CD14-positive monocyte (primary cell): Measurements from ENCODE around the gene IFT122. TPM values are rescaled to one million over a fixed set of nuclear protein-coding genes. Genes with fewer than 3 reads are reported as not detected.

Experiments used
- DNase-seq, 3 donors: peaks; one replicate each; pipeline ENCODE4 v3.0.0-alpha.2; 2011 to 2022
- H2AFZ ChIP-seq: 2 replicates; pipeline ENCODE4 v1.6.0; 2012; ENCODE audit warnings: mild to moderate bottlenecking, low read depth, low read length, inconsistent platforms; ENCODE audit not compliant: insufficient read depth, poor library complexity, severe bottlenecking
- H3K27ac ChIP-seq, 2 donors: 1 replicate in 1 of 2; 2 replicates in 1 of 2; pipeline ENCODE4 v1.5.1; 2012 to 2013; ENCODE audit warnings: low read length in 2 of 2, control low read depth in 1 of 2, inconsistent platforms in 1 of 2, low read depth in 1 of 2, mild to moderate bottlenecking in 1 of 2
- H3K27me3 ChIP-seq, 2 donors: one replicate each; pipeline versions ENCODE4 v1.6.0 to v1.6.1; 2011 to 2013; ENCODE audit warnings: low read length in 2 of 2; ENCODE audit not compliant: control insufficient read depth in 2 of 2, insufficient read depth in 2 of 2
- H3K36me3 ChIP-seq, 2 donors: replicated peaks in 1 of 2; 1 replicate in 1 of 2; 2 replicates in 1 of 2; pipeline versions ENCODE4 v1.5.1 to v1.6.1; 2012 to 2013; ENCODE audit warnings: low read length in 2 of 2, control low read depth in 1 of 2, inconsistent platforms in 1 of 2, mild to moderate bottlenecking in 1 of 2; ENCODE audit not compliant: insufficient read depth in 2 of 2, control insufficient read depth in 1 of 2
- H3K4me1 ChIP-seq, 2 donors: 1 replicate in 1 of 2; 2 replicates in 1 of 2; pipeline versions ENCODE4 v1.5.1 to v1.6.1; 2012 to 2013; ENCODE audit warnings: low read length in 2 of 2, control low read depth in 1 of 2, inconsistent platforms in 1 of 2, mild to moderate bottlenecking in 1 of 2, moderate library complexity in 1 of 2; ENCODE audit not compliant: insufficient read depth in 2 of 2, control insufficient read depth in 1 of 2
- H3K4me2 ChIP-seq: replicated peaks from 2 replicates; pipeline ENCODE3; 2012; ENCODE audit warnings: low read length, moderate library complexity, mild to moderate bottlenecking; ENCODE audit not compliant: poor library complexity, severe bottlenecking; ENCODE audit errors: extremely low read depth
- H3K4me3 ChIP-seq, 3 experiments: fragments of 200-600 bp in 1 of 3; sonication (generic) in 1 of 3; replicated peaks in 1 of 3; 1 replicate in 2 of 3; 2 replicates in 1 of 3; pipeline ENCODE4 v1.5.1; 2011 to 2013; ENCODE audit warnings: low read length in 3 of 3, mild to moderate bottlenecking in 3 of 3, control low read depth in 2 of 3, low read depth in 2 of 3, inconsistent platforms in 1 of 3, moderate library complexity in 1 of 3
- H3K79me2 ChIP-seq: 2 replicates; pipeline ENCODE4 v1.6.0; 2012; ENCODE audit warnings: mild to moderate bottlenecking, control low read depth, inconsistent platforms, low read length, moderate library complexity; ENCODE audit not compliant: insufficient read depth
- H3K9ac ChIP-seq: 2 replicates; pipeline ENCODE4 v1.6.0; 2017; ENCODE audit warnings: low read length, mild to moderate bottlenecking; ENCODE audit not compliant: insufficient read depth, poor library complexity, severe bottlenecking
- H3K9me3 ChIP-seq, 2 donors: replicated peaks in 1 of 2; 1 replicate in 1 of 2; 2 replicates in 1 of 2; pipeline versions ENCODE4 v1.5.1 to v1.6.1; 2012 to 2013; ENCODE audit warnings: low read length in 2 of 2, control low read depth in 1 of 2; ENCODE audit not compliant: control insufficient read depth in 1 of 2, insufficient read depth in 1 of 2
- H4K20me1 ChIP-seq: 2 replicates; pipeline ENCODE4 v1.6.0; 2012; ENCODE audit warnings: mild to moderate bottlenecking, low read length, control low read depth, moderate library complexity; ENCODE audit not compliant: insufficient read depth
- H3K27ac Mint-ChIP-seq, 7 donors: one replicate each; pipeline ENCODE4 v1.8.0; 2020; ENCODE audit warnings: mild to moderate bottlenecking in 7 of 7, mixed read lengths in 7 of 7, moderate library complexity in 6 of 7, inconsistent platforms in 2 of 7
- H3K27me3 Mint-ChIP-seq, 3 donors: one replicate each; pipeline ENCODE4 v1.8.0; 2021 to 2022; ENCODE audit warnings: low read depth in 3 of 3, mild to moderate bottlenecking in 3 of 3, mixed read lengths in 3 of 3, moderate library complexity in 3 of 3, inconsistent platforms in 1 of 3
- H3K36me3 Mint-ChIP-seq, 2 donors: one replicate each; pipeline ENCODE4 v1.8.0; 2020; ENCODE audit warnings: mixed read lengths in 2 of 2, inconsistent platforms in 1 of 2, mild to moderate bottlenecking in 1 of 2
- H3K4me1 Mint-ChIP-seq: one replicate; pipeline ENCODE4 v1.8.0; 2020; ENCODE audit warnings: mild to moderate bottlenecking, mixed read lengths
- H3K4me3 Mint-ChIP-seq, 2 donors: one replicate each; pipeline ENCODE4 v1.8.0; 2020; ENCODE audit warnings: mild to moderate bottlenecking in 2 of 2, mixed read lengths in 2 of 2, moderate library complexity in 1 of 2
- H3K9me3 Mint-ChIP-seq, 7 donors: one replicate each; pipeline ENCODE4 v1.8.0; 2020 to 2022; ENCODE audit warnings: mixed read lengths in 7 of 7, mild to moderate bottlenecking in 6 of 7, moderate library complexity in 6 of 7, inconsistent platforms in 2 of 7
- CTCF ChIP-seq: fragments of 200-600 bp; IDR thresholded peaks from one replicate; pipeline ENCODE4 v1.8.0; 2022; ENCODE audit warnings: antibody characterized with exemption, mild to moderate bottlenecking
- WGBS: methylation state at CpG from one replicate; pipeline ENCODE4 v1.1.5; 2013; ENCODE audit warnings: missing lambda C conversion rate; ENCODE audit not compliant: insufficient coverage; 5-methylcytosine and 5-hydroxymethylcytosine counted together
- intact Hi-C, 2 donors: fragments of 100-400 bp; cut with micrococcal nuclease; formaldehyde crosslinking; loops; one replicate each; pipeline versions ENCODE4 v1.15.0 to v1.15.1; 2023
- polyA plus RNA-seq, 3 donors: library from polyadenylated mRNA; depleted of rRNA in 1 of 3; unstranded in 2 of 3; stranded (reverse) in 1 of 3; fragments of 300-500 nt in 2 of 3; fragments of >200 nt in 1 of 3; fragmentation: Illumina TruSeq in 2 of 3; gene quantifications; 1 replicate in 2 of 3; 2 replicates in 1 of 3; pipeline ENCODE4 v1.2.3, GENCODE V29; 2012 to 2021

The IFT122 gene
- polyA plus RNA-seq, 3 donors: 3.3 to 12.2 (median 3.6) TPM

GRCh38 chr3:129559565-129560079, 119.6 kb downstream of the IFT122 start:
- H3K9me3 ChIP-seq: no peaks in the 10 kb centered on the region
- peaks cover 85 to 97% of the 10 kb centered on the region in 2 donors for H3K36me3 ChIP-seq
- H3K9ac ChIP-seq: no peak overlapping the region
- H3K4me1 ChIP-seq: peaks cover 5 to 10% of the 10 kb centered on the region in 2 donors
- no peak overlapping the region for H2AFZ ChIP-seq
- Mint-ChIP-seq H3K27me3 (no peaks in the 10 kb centered on the region), H3K4me3 (no peak overlapping the region), H3K27ac (no peak overlapping the region), H3K36me3 (peaks cover 70 to 84% of the 10 kb centered on the region in 2 donors), H3K9me3 (no peaks in the 10 kb centered on the region), H3K4me1 (peaks cover 13% of the 10 kb centered on the region)
- H3K4me3 ChIP-seq: no peak overlapping the region
- H3K4me2 ChIP-seq: no peak overlapping the region
- H3K27ac ChIP-seq: no peak overlapping the region
- H3K79me2 ChIP-seq: no peaks in the 10 kb centered on the region
- 91% methylated on average over 15 of the region's 20 CpGs for WGBS
- DNase-seq: no peak
- no peak for TF ChIP-seq CTCF
- no peaks in the 10 kb centered on the region for H3K27me3 ChIP-seq
- H4K20me1 ChIP-seq: no peaks in the 10 kb centered on the region
- intact Hi-C loops: no loop called here

GRCh38 chr3:129560269-129560787, 120.3 kb downstream of the IFT122 start:
- DNase-seq: no peak
- no peak overlapping the region for H3K4me3 ChIP-seq
- Mint-ChIP-seq H3K36me3 (peaks cover 76 to 85% of the 10 kb centered on the region in 2 donors), H3K4me3 (no peak overlapping the region), H3K27ac (peak overlapping the region in 4 of 7 donors; percentile 20 to 63 (median 41)), H3K27me3 (peaks cover 0 to 2% (median 0%) of the 10 kb centered on the region in 3 donors), H3K4me1 (peaks cover 7% of the 10 kb centered on the region), H3K9me3 (no peaks in the 10 kb centered on the region)
- intact Hi-C loops: no loop called here
- no peak overlapping the region for H2AFZ ChIP-seq
- 97% methylated on average over 8 of the region's 16 CpGs for WGBS
- H3K36me3 ChIP-seq: peaks cover 92 to 99% of the 10 kb centered on the region in 2 donors
- no peak overlapping the region for H3K4me2 ChIP-seq
- H4K20me1 ChIP-seq: no peaks in the 10 kb centered on the region
- no peaks in the 10 kb centered on the region for H3K9me3 ChIP-seq
- peak overlapping the region in 1 of 2 donors; percentile 26 for H3K27ac ChIP-seq
- no peak overlapping the region for H3K9ac ChIP-seq
- TF ChIP-seq CTCF: no peak
- no peaks in the 10 kb centered on the region for H3K27me3 ChIP-seq
- no peaks in the 10 kb centered on the region for H3K79me2 ChIP-seq
- H3K4me1 ChIP-seq: peaks cover 0 to 3% of the 10 kb centered on the region in 2 donors
